Hepatocyte (in vitro differentiated cells): ENCODE measurements around the gene AQP5.

Source experiments
- CTCF ChIP-seq: fragments of 200-600 bp; sonication (generic); IDR thresholded peaks from 2 replicates; pipeline ENCODE4 v1.5.1; 2016; ENCODE audit warnings: antibody characterized with exemption, mild to moderate bottlenecking; ENCODE audit not compliant: poor library complexity
- EZH2 ChIP-seq: fragments of 200-600 bp; sonication (generic); IDR thresholded peaks from 2 replicates; pipeline ENCODE4 v1.6.1; 2016; ENCODE audit warnings: antibody characterized with exemption, mild to moderate bottlenecking, borderline replicate concordance
- EZH2phosphoT487 ChIP-seq: fragments of 200-600 bp; sonication (generic); IDR thresholded peaks from one replicate; pipeline ENCODE4 v1.6.1; 2018; ENCODE audit warnings: antibody characterized with exemption, mild to moderate bottlenecking, low read depth, moderate library complexity; ENCODE audit not compliant: unreplicated experiment, severe bottlenecking

GRCh38 chr12:49928471-49928870 lies 33.2 kb upstream of the AQP5 start:
- TF ChIP-seq CTCF = no peak
- TF ChIP-seq EZH2 = no peak
- TF ChIP-seq EZH2phosphoT487 = no peak
